A549 (cell line): ENCODE data around the gene FGF5.

Experiments used
- CEBPB ChIP-seq, 2 experiments: fragments of >200 bp in 1 of 2; sonication (Bioruptor Twin) in 1 of 2; formaldehyde crosslinking in 1 of 2; IDR thresholded peaks; 2 replicates each; pipeline ENCODE4 v1.6.1; 2012 to 2016
- EP300 ChIP-seq, 2 experiments: fragments of >200 bp; sonication (Bioruptor Twin); formaldehyde crosslinking; IDR thresholded peaks; 2 replicates in 1 of 2; 3 replicates in 1 of 2; pipeline ENCODE4 v1.6.1; 2016 to 2017
- HES2 ChIP-seq: fragments of >200 bp; sonication (Bioruptor Twin); formaldehyde crosslinking; IDR thresholded peaks from 2 replicates; pipeline ENCODE4 v1.6.1; 2016
- HMGXB4 ChIP-seq: fragments of 250-450 bp; sonication (Bioruptor Pico); IDR thresholded peaks from 2 replicates; pipeline ENCODE4 v1.5.0; 2021; ENCODE audit warnings: mild to moderate bottlenecking, moderate library complexity, borderline replicate concordance
- KDM1A ChIP-seq: fragments of 200-600 bp; sonication (generic); IDR thresholded peaks from 2 replicates; pipeline ENCODE4 v1.6.1; 2016; ENCODE audit warnings: low read depth, mild to moderate bottlenecking
- NR3C1 ChIP-seq: fragments of >200 bp; sonication (Bioruptor Twin); formaldehyde crosslinking; IDR thresholded peaks from 3 replicates; pipeline ENCODE4 v1.6.1; 2017
- POLR2A ChIP-seq: IDR thresholded peaks from 2 replicates; pipeline ENCODE4 v1.6.1; 2012; ENCODE audit warnings: mild to moderate bottlenecking, low read length
- RAD21 ChIP-seq, 2 experiments: fragments of >200 bp in 1 of 2; sonication (Bioruptor Twin) in 1 of 2; formaldehyde crosslinking in 1 of 2; IDR thresholded peaks in 1 of 2; conservative IDR thresholded peaks in 1 of 2; 2 replicates in 1 of 2; 3 replicates in 1 of 2; pipeline ENCODE4 v1.6.1; 2012 to 2018; ENCODE audit warnings: inconsistent platforms in 1 of 2
- SMC3 ChIP-seq: fragments of >200 bp; sonication (Bioruptor Twin); formaldehyde crosslinking; IDR thresholded peaks from 3 replicates; pipeline ENCODE4 v1.6.1; 2018; ENCODE audit warnings: inconsistent platforms
- SREBF2 ChIP-seq: fragments of 450-650 bp; IDR thresholded peaks from 2 replicates; pipeline ENCODE4 v1.6.1; 2014; ENCODE audit warnings: mild to moderate bottlenecking, moderate library complexity
- TP53 ChIP-seq: fragments of 250-450 bp; sonication (Bioruptor Pico); IDR thresholded peaks from 2 replicates; pipeline ENCODE4 v1.5.0; 2021; ENCODE audit warnings: mild to moderate bottlenecking, moderate library complexity
- ZNF302 ChIP-seq: fragments of 250-450 bp; sonication (Bioruptor Pico); IDR thresholded peaks from 2 replicates; pipeline ENCODE4 v1.9.0; 2021; ENCODE audit warnings: inconsistent platforms, mild to moderate bottlenecking, moderate library complexity
- TF ChIP-seq, protein P1 (sequence below): fragments of >200 bp; sonication (Bioruptor Twin); formaldehyde crosslinking; IDR thresholded peaks from 3 replicates; pipeline ENCODE4 v1.5.1; 2016
- TF ChIP-seq, protein P2 (sequence below): fragments of >200 bp; sonication (Bioruptor Twin); formaldehyde crosslinking; IDR thresholded peaks from 3 replicates; pipeline ENCODE4 v1.6.1; 2016

DNA sequence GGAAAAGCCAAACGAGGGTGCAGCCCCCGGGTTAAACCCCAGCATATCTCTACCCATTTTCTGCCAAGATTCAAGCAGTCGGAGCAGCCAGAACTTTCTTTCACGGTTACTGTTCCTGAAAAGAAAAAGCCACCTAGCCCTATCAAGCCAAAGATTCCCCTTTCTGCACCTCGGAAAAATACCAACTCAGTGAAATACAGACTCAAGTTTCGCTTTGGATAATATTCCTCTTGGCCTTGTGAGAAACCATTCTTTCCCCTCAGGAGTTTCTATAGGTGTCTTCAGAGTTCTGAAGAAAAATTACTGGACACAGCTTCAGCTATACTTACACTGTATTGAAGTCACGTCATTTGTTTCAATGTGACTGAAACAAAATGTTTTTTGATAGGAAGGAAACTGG, 20.0 kb downstream of the FGF5 start:
- TF ChIP-seq POLR2A (no peak), NR3C1 (no peak), KDM1A (no peak), CEBPB (IDR thresholded peaks at IDR 0.05) (no peak), SMC3 (no peak), EP300 (IDR thresholded peaks at IDR 0.05) (no peak), SREBF2 (no peak), TP53 (CRISPR knock-in tag) (no peak), RAD21 (conservative IDR thresholded peaks at IDR 0.05 in 1 of 2, IDR thresholded peaks at IDR 0.05 in 1 of 2) (no peak), HMGXB4 (CRISPR knock-in tag) (no peak), ZNF302 (CRISPR knock-in tag) (no peak), HES2 (no peak)
- TF ChIP-seq, protein P1, sequence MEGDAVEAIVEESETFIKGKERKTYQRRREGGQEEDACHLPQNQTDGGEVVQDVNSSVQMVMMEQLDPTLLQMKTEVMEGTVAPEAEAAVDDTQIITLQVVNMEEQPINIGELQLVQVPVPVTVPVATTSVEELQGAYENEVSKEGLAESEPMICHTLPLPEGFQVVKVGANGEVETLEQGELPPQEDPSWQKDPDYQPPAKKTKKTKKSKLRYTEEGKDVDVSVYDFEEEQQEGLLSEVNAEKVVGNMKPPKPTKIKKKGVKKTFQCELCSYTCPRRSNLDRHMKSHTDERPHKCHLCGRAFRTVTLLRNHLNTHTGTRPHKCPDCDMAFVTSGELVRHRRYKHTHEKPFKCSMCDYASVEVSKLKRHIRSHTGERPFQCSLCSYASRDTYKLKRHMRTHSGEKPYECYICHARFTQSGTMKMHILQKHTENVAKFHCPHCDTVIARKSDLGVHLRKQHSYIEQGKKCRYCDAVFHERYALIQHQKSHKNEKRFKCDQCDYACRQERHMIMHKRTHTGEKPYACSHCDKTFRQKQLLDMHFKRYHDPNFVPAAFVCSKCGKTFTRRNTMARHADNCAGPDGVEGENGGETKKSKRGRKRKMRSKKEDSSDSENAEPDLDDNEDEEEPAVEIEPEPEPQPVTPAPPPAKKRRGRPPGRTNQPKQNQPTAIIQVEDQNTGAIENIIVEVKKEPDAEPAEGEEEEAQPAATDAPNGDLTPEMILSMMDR: no peak
- TF ChIP-seq, protein P2, sequence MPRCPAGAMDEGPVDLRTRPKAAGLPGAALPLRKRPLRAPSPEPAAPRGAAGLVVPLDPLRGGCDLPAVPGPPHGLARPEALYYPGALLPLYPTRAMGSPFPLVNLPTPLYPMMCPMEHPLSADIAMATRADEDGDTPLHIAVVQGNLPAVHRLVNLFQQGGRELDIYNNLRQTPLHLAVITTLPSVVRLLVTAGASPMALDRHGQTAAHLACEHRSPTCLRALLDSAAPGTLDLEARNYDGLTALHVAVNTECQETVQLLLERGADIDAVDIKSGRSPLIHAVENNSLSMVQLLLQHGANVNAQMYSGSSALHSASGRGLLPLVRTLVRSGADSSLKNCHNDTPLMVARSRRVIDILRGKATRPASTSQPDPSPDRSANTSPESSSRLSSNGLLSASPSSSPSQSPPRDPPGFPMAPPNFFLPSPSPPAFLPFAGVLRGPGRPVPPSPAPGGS: no peak
